ENCODE measurements around the gene CDC42SE2. TPM values are rescaled to one million over a fixed set of nuclear protein-coding genes. Genes with fewer than 3 reads are reported as not detected.

Gene CDC42SE2
- total RNA-seq, 4 donors from 2014 or later = 25.2 to 38.7 (median 30.1) TPM

- ATAC-seq = no peak
- H3K4me3 ChIP-seq = no peak overlapping the region
- peaks cover 0 to 72% of the 10 kb centered on the region in 2 donors for H3K36me3 ChIP-seq
- TF ChIP-seq EP300 (IDR thresholded peaks at IDR 0.05) = no peak
- TF ChIP-seq POLR2A (IDR thresholded peaks at IDR 0.05) = no peak
- peaks cover 0 to 18% (median 0%) of the 10 kb centered on the region in 3 donors for H3K9me3 ChIP-seq
- H3K27ac ChIP-seq = no peak overlapping the region
- H3K27me3 ChIP-seq = no peaks in the 10 kb centered on the region
- no peaks in the 10 kb centered on the region for H3K4me1 ChIP-seq
- 76 to 80% methylated on average over 2 of the region's 2 CpGs for WGBS, 2 donors (ENCODE audit: low coverage in 1 of 2)
These were observed 141.8 kb downstream of the CDC42SE2 start for GRCh38 chr5:131405674-131406073.

GRCh38 chr5:131406076-131406475 lies 142.2 kb downstream of the CDC42SE2 start:
- H3K27ac ChIP-seq = no peak overlapping the region
- H3K4me3 ChIP-seq = no peak overlapping the region
- ATAC-seq = no peak
- 0% methylated on average over 1 of the region's 2 CpGs; no CpG with 5 or more reads in 1 of the 2 donors for WGBS, 2 donors (ENCODE audit: low coverage in 1 of 2)
- peaks cover 0 to 71% of the 10 kb centered on the region in 2 donors for H3K36me3 ChIP-seq
- H3K27me3 ChIP-seq = no peaks in the 10 kb centered on the region
- TF ChIP-seq POLR2AphosphoS5 (IDR thresholded peaks at IDR 0.05) (no peak), CTCF (IDR thresholded peaks at IDR 0.05) (no peak), EP300 (IDR thresholded peaks at IDR 0.05) (no peak), POLR2A (IDR thresholded peaks at IDR 0.05) (no peak)
- H3K9me3 ChIP-seq = peaks cover 0 to 18% (median 0%) of the 10 kb centered on the region in 3 donors
- no peaks in the 10 kb centered on the region for H3K4me1 ChIP-seq

GRCh38 chr5:131406975-131407638 lies 143.3 kb downstream of the CDC42SE2 start:
- peaks cover 0 to 9% (median 0%) of the 10 kb centered on the region in 3 donors for H3K9me3 ChIP-seq

GRCh38 chr5:131413605-131414559 lies 150.0 kb downstream of the CDC42SE2 start:
- Histone ChIP-seq H3K36me3 (peaks cover 0 to 7% of the 10 kb centered on the region in 2 donors), H3K4me1 (peaks cover 0 to 6% (median 0%) of the 10 kb centered on the region in 3 donors), H3K4me3 (no peak overlapping the region), H3K27ac (no peak overlapping the region), H3K9me3 (no peaks in the 10 kb centered on the region), H3K27me3 (no peaks in the 10 kb centered on the region)
- TF ChIP-seq CTCF (IDR thresholded peaks at IDR 0.05) (no peak), POLR2A (IDR thresholded peaks at IDR 0.05) (no peak), POLR2AphosphoS5 (IDR thresholded peaks at IDR 0.05) (no peak), EP300 (IDR thresholded peaks at IDR 0.05) (no peak)
- WGBS, 2 donors (ENCODE audit: low coverage in 1 of 2) = 92 to 95% methylated on average over 2 to 4 of the region's 4 CpGs
- ATAC-seq = no peak

More at GRCh38 chr5:131406975-131407638, 143.3 kb downstream of the CDC42SE2 start:
- no peaks in the 10 kb centered on the region for H3K4me1 ChIP-seq
- WGBS, 2 donors (ENCODE audit: low coverage in 1 of 2) = 94 to 96% methylated on average over 4 to 5 of the region's 6 CpGs
- H3K27me3 ChIP-seq = no peaks in the 10 kb centered on the region
- H3K36me3 ChIP-seq = peaks cover 0 to 66% of the 10 kb centered on the region in 2 donors
- ATAC-seq = no peak
- no peak overlapping the region for H3K27ac ChIP-seq
- no peak overlapping the region for H3K4me3 ChIP-seq
- TF ChIP-seq POLR2AphosphoS5 (IDR thresholded peaks at IDR 0.05) (no peak), CTCF (IDR thresholded peaks at IDR 0.05) (no peak), EP300 (IDR thresholded peaks at IDR 0.05) (no peak), POLR2A (IDR thresholded peaks at IDR 0.05) (no peak)

- ATAC-seq = no peak
- Histone ChIP-seq H3K27ac (no peak overlapping the region), H3K36me3 (peaks cover 0 to 17% of the 10 kb centered on the region in 2 donors), H3K4me3 (no peak overlapping the region), H3K9me3 (no peaks in the 10 kb centered on the region), H3K27me3 (no peaks in the 10 kb centered on the region), H3K4me1 (peaks cover 0 to 6% (median 0%) of the 10 kb centered on the region in 3 donors)
- WGBS, 2 donors (ENCODE audit: low coverage in 1 of 2) = 73 to 81% methylated on average over 3 of the region's 3 CpGs
- no peak for TF ChIP-seq POLR2AphosphoS5 (IDR thresholded peaks at IDR 0.05)
- TF ChIP-seq POLR2A (IDR thresholded peaks at IDR 0.05) = no peak
- TF ChIP-seq CTCF (IDR thresholded peaks at IDR 0.05) = no peak
These were observed 152.9 kb downstream of the CDC42SE2 start for GRCh38 chr5:131416729-131417128.
